Psoas muscle (tissue), 8 donors: ENCODE measurements around the gene SPOCD1. TPM values are rescaled to one million over a fixed set of nuclear protein-coding genes. Genes with fewer than 3 reads are reported as not detected.

ENCODE experiments used
- ATAC-seq, 4 donors: fragments of 200-7000 bp; cut with Tn5 transposase; one replicate each; pipeline ENCODE4 v1.9.1; 2020; ENCODE audit warnings: moderate library complexity in 3 of 4, mild to moderate bottlenecking in 2 of 4
- DNase-seq, 2 donors: peaks; one replicate each; pipeline ENCODE4 v3.0.0-alpha.2; 2020
- H3K27ac ChIP-seq: fragments of 200-600 bp; one replicate; pipeline ENCODE4 v1.8.0; 2022
- H3K27me3 ChIP-seq, 3 donors: fragments of 200-600 bp in 1 of 3; one replicate each; pipeline versions ENCODE4 v1.6.1 to v1.8.0; 2013 to 2022; ENCODE audit warnings: low read length in 2 of 3, mild to moderate bottlenecking in 2 of 3, moderate library complexity in 1 of 3; ENCODE audit not compliant: insufficient read depth in 3 of 3
- H3K36me3 ChIP-seq, 2 donors: fragments of 200-600 bp in 1 of 2; one replicate each; pipeline versions ENCODE4 v1.6.1 to v1.8.0; 2013 to 2022; ENCODE audit warnings: low read depth in 1 of 2, mild to moderate bottlenecking in 1 of 2, moderate library complexity in 1 of 2; ENCODE audit not compliant: insufficient read depth in 1 of 2
- H3K4me1 ChIP-seq: fragments of 200-600 bp; one replicate; pipeline ENCODE4 v1.8.0; 2022
- H3K4me3 ChIP-seq: fragments of 200-600 bp; one replicate; pipeline ENCODE4 v1.8.0; 2022; ENCODE audit warnings: mild to moderate bottlenecking
- H3K9me3 ChIP-seq: fragments of 200-600 bp; one replicate; pipeline ENCODE4 v1.8.0; 2022
- whole genome bisulfite sequencing, 3 donors: extraction: QIAGEN DNeasy Blood & Tissue Kit; methylation state at CpG; one replicate each; pipeline versions ENCODE4 v1.1.6 to v1.1.7; 2013; 5-methylcytosine and 5-hydroxymethylcytosine counted together
- intact Hi-C, 2 donors: fragments of 100-400 bp; cut with DNase I; formaldehyde crosslinking; loops; one replicate each; pipeline versions ENCODE4 v1.11.0 to v1.14.2; 2022
- polyA plus RNA-seq, 3 donors: library from polyadenylated mRNA; stranded (reverse); fragments of 200-250 nt; gene quantifications; one replicate each; pipeline ENCODE4 v1.2.3, GENCODE V29; 2013
- total RNA-seq, 4 donors: library from RNA; stranded (reverse); fragmentation: NEBNext Ultra II Directional in 2 of 4; extraction: Animal tissue kit (Norgen Biotek cat#: 25700) in 2 of 4; gene quantifications; one replicate each; pipeline versions ENCODE4 v1.2.1 to v1.2.4, GENCODE V29; 2021 to 2023
- TF ChIP-seq, protein P1 (sequence below): fragments of 200-600 bp; IDR thresholded peaks from one replicate; pipeline ENCODE4 v1.8.0; 2022; ENCODE audit warnings: antibody characterized with exemption
- donor health status: healthy with polysubstance abuse.
- donor health status: DM: no; HTN: no; CAD: no; lungs with moderate emphysema.
- donor health status: Bipolar disorder and iron deficiency.
- donor health status: healthy.
- donor health status: DM: yes; HTN: yes; CAD: no.
- donor health status: DM: no; HTN: no; CAD: no.
- donor health status: DM: no; HTN: no; CAD: no.
- donor health status: DM: yes; HTN: yes; CAD: no.

The SPOCD1 gene
- total and polyA plus RNA-seq, 7 donors = 0.05 to 2.5 (median 0.15) TPM; not detected in 2

DNA sequence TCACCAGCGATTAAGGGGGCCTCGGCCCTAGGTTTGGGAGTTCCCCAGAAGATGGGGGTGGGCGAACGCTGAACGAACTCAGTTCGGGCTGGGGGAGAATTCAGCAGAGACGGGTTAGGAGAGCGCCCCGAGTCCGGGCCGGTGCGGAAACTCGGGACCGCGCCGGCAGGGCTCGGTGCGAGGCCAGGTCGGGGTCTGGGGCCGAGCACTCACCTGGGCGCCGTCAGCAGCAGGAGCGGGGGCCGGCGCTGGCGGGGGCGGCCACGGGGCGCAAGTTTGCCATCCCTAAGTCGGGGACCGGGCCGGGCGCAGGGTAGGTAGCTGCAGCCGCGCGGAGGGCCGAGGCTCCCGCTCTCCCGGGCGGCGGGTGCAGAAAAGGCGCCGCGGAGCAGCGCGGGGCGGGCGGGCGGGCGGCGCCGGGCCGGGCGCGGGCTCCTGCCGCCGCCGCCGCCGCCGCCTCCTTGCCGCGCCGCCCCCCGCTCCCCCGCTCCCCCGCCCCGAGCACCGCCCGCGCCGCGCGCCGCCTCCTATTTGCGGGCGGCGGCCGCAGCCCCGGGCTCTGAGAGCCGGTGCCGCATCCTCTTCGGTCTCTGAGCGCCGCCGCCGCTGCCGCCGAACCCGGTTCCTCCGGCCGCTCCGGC lies 52.0 kb downstream of the SPOCD1 start:
- Histone ChIP-seq H3K4me3 (peak overlapping the region; percentile 70), H3K27ac (no peak overlapping the region), H3K4me1 (peaks cover 11% of the 10 kb centered on the region), H3K27me3 (peaks cover 0 to 28% (median 23%) of the 10 kb centered on the region in 3 donors), H3K36me3 (no peaks in the 10 kb centered on the region), H3K9me3 (no peaks in the 10 kb centered on the region)
- TF ChIP-seq, protein P1, sequence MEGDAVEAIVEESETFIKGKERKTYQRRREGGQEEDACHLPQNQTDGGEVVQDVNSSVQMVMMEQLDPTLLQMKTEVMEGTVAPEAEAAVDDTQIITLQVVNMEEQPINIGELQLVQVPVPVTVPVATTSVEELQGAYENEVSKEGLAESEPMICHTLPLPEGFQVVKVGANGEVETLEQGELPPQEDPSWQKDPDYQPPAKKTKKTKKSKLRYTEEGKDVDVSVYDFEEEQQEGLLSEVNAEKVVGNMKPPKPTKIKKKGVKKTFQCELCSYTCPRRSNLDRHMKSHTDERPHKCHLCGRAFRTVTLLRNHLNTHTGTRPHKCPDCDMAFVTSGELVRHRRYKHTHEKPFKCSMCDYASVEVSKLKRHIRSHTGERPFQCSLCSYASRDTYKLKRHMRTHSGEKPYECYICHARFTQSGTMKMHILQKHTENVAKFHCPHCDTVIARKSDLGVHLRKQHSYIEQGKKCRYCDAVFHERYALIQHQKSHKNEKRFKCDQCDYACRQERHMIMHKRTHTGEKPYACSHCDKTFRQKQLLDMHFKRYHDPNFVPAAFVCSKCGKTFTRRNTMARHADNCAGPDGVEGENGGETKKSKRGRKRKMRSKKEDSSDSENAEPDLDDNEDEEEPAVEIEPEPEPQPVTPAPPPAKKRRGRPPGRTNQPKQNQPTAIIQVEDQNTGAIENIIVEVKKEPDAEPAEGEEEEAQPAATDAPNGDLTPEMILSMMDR = no peak
- ATAC-seq = no peak
- peak in 1 of 2 donors; percentile 38 for DNase-seq
- intact Hi-C loops = loop anchor here in 1 of 2 donors (2.0 kb wide), 1 partner anchor 25 kb away; no protein-coding TSS in a partner anchor
- WGBS, 3 donors = 0 to 1% (median 1%) methylated on average over 31 to 89 of the region's 93 CpGs

DNA sequence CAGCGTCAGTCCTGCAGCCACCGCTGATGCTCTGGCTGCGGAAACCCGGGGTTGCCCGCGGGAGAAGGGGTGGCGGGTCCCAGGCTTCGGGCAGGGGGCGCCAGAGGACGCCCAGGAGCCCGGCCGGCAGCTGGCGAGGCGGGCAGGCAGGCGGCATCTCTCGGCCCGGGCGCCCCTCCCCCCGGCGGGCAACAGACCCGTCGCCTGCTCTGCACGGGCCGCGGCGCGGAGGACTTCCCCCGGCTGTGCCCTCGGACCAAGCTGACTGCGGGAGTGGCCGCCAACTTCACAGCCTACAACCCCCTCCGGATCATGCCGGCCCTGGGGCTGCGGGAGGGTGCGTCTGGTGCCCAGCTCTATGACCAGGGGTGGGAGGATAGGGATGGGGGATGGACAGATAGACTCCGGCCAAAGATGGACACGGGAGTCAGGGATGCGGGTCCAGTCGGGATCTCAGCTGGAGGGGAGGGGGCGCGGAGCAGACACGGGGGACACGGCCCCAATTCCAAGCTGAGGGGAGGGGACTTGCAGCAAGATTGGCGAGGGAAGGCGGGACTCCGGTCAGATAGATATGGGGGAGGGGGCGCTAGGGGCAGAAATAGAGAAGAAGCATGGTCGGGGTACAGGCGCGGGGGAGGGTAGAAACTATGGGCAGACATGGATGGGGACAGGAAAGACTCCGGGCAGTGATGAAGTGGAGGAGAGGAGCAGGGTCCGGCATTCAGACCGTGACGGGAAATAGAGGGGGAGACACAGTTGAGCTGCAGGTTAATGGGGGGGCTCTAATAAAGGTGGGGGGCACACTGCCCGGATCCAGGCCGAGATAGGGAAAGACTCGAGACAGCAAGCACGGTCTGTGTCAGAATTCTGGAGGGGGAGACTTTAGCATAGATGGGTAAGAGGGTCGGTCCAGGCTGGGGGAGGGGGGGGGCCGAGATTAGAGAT lies 52.8 kb downstream of the SPOCD1 start:
- Histone ChIP-seq H3K4me3 (peak overlapping the region; percentile 70), H3K4me1 (peaks cover 11% of the 10 kb centered on the region), H3K9me3 (no peaks in the 10 kb centered on the region), H3K27ac (no peak overlapping the region), H3K36me3 (no peaks in the 10 kb centered on the region), H3K27me3 (peaks cover 0 to 28% (median 23%) of the 10 kb centered on the region in 3 donors)
- TF ChIP-seq, protein P1 = peak; percentile 57
- peak; percentile 65 to 92 (median 78) for ATAC-seq
- peak; percentile 70 to 83 for DNase-seq
- intact Hi-C loops = loop anchor here in 1 of 2 donors (2.0 kb wide), 1 partner anchor 26 kb away; no protein-coding TSS in a partner anchor
- WGBS, 3 donors = 1 to 2% (median 1%) methylated on average over 49 to 60 of the region's 60 CpGs

DNA sequence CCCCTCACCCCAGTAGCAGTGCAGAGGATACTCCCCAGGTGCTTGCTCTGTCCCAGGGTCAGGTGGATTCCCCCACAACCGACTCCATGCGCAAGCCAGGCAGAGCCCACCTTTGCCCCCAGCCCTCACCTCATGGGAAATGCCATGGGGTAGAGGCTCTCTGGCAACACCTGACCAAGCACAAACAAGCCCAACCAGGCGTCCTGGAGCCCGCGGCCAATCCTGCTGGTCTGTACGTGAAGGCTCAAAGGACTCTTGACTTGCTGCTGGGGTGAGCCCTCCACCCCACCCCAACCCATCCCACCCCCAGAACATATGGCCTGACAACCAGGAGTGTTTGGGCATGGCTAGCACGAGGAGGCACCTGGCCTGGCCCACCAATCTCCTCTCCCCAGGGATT lies 53.5 kb downstream of the SPOCD1 start:
- TF ChIP-seq, protein P1 = no peak
- intact Hi-C loops = loop anchor here in 1 of 2 donors (2.0 kb wide), 1 partner anchor 26 kb away; no protein-coding TSS in a partner anchor
- H3K27me3 ChIP-seq = peaks cover 0 to 28% (median 23%) of the 10 kb centered on the region in 3 donors
- 35 to 43% (median 35%) methylated on average over 7 of the region's 7 CpGs for WGBS, 3 donors
- no peak overlapping the region for H3K27ac ChIP-seq
- H3K4me3 ChIP-seq = peak overlapping the region; percentile 70
- DNase-seq (no peak), ATAC-seq (no peak)
- H3K4me1 ChIP-seq = peaks cover 11% of the 10 kb centered on the region
- H3K36me3 ChIP-seq = no peaks in the 10 kb centered on the region
- no peaks in the 10 kb centered on the region for H3K9me3 ChIP-seq

DNA sequence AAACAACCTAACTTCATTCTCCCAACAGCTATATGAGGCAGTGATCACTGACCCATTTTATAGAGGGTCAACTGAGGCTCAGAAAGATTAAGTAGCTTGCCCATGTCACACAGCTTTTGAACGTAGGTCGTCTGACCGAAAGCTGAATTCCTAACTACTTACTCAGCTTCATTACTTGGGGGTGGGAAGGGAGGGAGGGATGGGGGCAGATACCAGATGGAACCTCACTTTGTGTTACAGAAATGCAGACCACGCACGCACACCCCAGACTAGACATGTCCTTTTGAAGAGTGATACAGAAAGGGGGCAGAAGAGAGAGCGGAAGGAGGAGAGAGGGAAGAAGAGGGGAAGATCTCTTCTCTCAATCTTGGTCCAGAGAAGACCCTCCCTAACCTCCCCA lies 53.9 kb downstream of the SPOCD1 start:
- no peak for ATAC-seq
- TF ChIP-seq, protein P1 = no peak
- no peak overlapping the region for H3K4me3 ChIP-seq
- intact Hi-C loops = loop anchor here in 1 of 2 donors (2.0 kb wide), 1 partner anchor 27 kb away; no protein-coding TSS in a partner anchor
- peaks cover 0 to 28% (median 23%) of the 10 kb centered on the region in 3 donors for H3K27me3 ChIP-seq
- DNase-seq = no peak
- H3K27ac ChIP-seq = no peak overlapping the region
- H3K9me3 ChIP-seq = no peaks in the 10 kb centered on the region
- H3K36me3 ChIP-seq = no peaks in the 10 kb centered on the region
- WGBS, 3 donors = 70 to 82% (median 73%) methylated on average over 6 of the region's 6 CpGs
- H3K4me1 ChIP-seq = peaks cover 11% of the 10 kb centered on the region
